NCI-H524 treated with DMSO at 0.1 percent for 48 hours (cell line): ENCODE data around the gene FARS2.

Experiments
- DNase-seq: peaks from one replicate; lab custom pipeline; 2025; lab: John Stamatoyannopoulos, UW

The FARS2 gene

DNA sequence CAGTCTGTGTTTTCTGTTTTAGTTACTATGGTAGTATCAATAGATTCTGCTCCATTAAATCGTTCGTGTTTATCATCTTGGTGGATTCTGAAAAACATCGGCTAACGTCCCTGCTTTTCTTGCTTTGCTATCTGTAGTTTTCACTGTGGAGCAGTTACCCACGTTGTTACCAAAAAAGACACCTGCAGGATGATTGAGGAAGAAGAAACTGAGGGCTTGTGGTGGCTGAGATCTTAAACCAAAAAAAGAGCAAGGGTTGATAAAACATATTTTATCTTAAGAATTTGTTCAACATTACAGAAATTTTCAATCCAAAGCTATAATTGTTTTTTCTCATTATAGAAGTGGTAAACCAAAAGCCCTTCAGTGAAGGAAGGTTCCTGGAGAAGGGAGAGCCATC is 166.3 kb downstream of the FARS2 start:
- DNase-seq = no peak

DNA sequence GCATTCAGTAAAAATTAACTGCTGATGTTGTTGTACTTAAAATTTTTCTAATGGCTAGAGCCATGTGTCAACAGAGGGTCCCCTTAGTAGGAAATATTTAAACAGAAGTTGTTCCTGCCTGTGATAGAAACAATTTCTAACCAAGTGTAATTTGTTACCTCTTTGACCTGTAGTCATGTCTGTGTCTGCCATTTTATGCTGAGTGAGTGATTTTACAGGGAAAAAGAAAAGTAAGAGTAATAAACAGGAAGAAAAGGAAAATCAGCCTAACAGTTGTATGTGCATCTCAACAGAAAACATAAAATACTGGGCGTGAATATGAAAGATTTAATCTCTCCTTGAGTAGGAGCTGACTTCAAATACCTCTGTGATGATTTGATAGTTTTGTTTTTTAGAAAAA is 172.0 kb downstream of the FARS2 start:
- DNase-seq = no peak

DNA sequence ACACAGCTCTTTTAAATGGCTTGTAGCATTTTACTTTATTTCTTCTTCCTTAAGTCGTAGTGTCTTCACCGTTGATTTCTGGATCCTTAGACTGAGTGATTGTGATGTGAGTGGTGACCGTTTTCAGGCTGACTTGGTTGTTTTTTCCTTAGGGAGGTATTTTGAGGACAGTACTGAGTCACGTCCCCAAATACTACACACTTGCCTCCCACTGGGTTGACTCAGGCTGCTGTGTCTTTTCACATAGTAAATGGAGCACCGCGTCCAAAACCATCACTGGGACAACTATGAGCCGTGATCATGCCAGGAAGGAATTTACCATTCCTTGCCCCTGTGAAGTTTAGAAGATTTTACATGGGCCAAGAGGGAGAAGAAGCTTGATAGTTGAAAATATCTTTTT is 174.1 kb downstream of the FARS2 start:
- no peak for DNase-seq

DNA sequence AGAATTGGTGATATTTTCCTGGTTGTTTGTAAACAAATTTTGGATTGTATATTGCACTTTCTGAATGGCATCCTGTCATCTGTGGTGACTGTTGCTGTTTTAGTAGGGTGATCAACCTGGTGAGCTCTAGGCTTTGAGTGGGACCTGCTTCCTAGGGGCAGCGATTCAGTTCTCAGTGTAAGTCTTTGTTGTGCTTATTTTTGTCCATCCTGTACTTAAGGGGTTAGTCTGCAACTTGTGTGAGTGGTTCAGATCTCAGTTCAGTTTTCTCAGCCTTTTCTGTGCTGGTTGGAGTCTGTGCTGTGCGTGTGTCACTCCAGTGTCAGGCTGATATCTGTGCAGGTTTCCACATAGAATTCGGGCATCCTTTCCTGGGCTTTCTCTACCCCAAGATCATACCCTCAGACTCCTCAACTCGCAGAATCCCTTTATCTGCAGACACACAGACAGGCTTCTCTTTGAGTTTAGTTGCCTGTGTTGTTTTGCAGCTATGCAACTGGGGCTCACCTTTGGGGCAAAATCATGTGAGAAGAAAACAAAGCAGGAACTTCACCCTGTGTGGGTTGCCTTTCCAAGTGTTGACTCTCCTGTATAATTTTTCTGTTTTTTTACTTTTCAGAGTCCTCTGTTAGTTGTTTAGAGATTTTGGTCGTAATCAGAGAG is 177.7 kb downstream of the FARS2 start:
- DNase-seq = no peak

DNA sequence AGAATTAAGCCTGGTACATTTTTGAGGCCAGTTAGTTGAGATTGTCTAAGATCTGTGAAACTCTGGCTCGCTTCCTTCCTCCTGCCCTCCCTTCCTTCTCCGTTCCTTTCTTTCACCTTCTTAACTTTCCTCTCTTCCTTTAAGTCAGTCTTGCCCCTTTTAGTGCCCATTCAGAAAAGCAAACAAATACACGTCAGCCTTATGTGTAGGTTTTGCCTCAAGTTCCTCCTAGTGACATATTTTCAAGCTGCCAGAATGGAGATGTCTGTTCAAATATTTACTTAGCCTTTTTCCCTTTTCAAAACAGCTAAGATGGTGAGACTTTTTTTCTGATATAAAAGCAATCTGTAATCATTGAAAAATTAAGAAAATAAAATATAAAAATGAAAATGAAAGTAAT is 178.4 kb downstream of the FARS2 start:
- no peak for DNase-seq

DNA sequence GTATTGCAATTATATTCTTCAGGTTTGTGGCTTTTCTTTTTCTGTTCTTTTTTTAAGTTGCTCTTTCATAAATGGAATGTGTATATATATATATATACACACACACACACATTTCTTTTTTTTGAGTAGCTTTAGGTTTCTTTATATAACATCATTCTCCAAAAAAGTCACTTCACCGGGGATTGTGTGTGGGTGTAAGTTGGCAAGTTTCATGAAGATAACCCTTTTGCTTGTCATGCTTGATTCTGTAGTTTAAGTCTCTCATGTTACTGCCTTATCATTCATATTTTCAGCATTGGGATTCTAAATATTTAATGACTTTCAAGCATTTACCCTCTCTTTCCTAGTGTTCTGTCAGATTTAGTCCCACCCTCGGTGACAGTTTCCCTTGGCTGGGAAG is 181.0 kb downstream of the FARS2 start:
- no peak for DNase-seq

DNA sequence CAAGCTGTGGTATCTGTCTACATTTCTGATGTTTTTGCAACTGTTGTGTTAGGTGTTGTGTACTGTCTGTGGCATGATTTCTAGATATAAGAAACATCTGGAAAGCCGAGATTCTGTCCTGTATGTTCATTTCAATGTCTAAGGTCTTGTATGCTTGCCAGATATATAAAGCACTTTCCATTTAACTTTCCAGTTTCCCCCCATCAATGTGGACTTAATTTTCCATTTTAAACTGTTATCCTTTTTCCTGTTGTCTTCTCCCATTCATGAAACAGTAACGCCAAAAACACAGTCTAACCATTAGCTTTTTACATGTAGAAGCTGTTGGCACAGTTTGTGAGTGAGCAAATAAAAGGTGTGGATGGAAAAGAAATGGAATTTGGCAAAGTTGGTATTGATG is 181.6 kb downstream of the FARS2 start:
- DNase-seq = no peak

DNA sequence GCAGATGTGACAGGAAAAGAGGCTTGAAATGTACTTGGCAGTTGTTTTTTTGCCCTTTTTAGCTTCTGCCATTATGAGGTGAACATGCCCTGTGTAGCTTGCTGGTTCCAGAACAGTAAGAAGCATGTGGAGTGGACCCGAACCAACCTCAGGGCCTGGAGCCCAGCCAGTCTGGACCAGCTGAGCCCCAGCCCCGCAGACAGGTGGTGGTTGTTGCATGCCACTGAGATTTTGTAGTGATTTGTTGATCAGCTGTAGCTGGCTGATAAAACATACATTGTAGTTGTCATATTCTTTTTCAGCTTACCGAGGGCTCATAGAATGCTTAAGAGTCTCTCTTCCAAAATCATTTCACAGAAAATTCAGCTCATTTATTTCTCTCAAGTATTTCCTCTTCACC is 182.2 kb downstream of the FARS2 start:
- no peak for DNase-seq

DNA sequence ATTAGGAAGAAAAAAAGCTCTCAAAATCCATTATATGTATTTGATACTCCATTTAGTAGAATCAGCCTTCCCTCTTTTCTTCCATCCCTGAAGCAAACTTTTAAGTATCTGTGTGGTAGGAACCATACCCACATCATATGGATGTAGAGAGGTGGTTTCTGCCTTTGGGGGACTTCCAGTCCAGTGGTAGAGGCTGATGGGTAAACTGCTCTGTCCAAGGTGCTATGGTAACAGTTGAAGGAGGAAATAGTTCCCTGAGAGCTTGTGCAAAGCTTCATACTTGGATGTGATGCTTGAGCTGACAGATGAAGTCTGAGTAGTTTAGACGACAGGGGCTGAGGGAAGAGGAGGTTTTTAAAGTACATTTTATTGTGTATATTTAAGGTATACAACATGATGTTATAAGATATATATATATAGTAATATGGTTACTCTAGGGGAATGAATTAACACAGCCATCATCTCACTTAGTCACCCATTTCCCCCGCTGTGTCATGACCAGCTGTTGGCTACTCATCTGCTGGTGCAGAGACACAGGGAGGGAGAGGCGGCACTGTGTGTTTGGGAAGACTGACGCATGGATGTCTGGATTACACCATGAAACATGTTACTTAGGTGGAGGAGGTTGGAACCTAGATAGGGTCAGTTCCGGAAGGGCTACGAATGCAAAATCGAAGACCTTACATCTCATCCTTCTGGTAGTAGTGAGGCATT is 185.2 kb downstream of the FARS2 start:
- DNase-seq = no peak

DNA sequence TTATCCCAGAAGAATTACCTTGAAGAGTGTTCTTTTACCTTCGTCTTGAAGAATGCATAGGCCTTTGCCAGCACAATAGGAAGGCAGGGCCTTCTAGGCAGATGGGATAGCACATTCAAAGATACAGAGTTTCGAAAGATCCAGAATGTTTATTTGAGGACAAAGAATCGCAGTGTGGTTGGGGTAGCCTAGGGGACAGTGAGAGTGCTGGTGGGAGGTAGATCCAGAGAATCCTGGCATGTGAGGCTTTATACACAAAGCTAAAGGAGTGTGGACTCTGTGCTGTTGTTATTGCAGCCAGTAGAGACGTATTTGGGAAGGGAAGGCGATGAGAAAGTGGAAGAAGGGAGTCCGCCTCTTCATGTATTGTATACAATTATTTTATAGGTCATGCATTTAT is 186.6 kb downstream of the FARS2 start:
- no peak for DNase-seq

DNA sequence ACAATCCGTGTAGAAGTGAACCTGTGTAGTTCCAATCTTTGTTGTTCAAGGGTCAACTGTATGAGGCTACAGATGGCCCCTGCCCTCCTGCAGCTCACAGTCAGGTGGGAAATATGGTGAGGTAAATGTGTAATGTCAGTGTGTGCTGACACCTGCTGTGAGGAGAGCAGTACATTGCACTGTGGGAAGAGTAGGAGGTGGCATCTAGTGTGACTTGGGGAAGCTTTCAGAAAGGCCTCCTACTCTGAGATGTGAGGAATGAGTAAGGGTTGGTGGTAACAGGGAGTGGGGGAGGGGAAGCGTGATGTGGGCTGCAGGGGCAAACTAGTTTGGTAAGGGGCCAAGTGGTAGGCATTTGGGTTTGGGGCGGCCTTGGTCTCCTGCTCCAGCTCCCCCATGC is 188.8 kb downstream of the FARS2 start:
- DNase-seq = no peak

DNA sequence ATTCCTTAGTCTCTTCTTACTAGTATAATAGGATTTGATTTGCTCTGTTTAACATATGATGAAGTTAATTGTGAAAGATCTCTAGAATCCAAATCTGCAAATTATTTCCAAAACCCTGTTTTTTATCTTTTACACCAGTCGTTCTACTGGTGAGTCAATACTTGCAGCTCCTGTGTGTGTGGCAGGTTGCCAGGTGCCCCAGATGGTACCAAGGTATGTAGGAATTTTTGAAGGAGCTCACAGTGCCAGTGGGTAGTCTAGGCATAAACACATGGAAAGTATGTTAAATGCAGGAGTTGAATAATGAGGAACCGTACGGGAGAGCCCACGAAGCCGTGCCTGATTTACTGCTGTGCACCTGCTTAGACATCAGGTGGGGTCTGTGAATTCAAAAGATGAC is 192.2 kb downstream of the FARS2 start:
- DNase-seq = peak; percentile 13

DNA sequence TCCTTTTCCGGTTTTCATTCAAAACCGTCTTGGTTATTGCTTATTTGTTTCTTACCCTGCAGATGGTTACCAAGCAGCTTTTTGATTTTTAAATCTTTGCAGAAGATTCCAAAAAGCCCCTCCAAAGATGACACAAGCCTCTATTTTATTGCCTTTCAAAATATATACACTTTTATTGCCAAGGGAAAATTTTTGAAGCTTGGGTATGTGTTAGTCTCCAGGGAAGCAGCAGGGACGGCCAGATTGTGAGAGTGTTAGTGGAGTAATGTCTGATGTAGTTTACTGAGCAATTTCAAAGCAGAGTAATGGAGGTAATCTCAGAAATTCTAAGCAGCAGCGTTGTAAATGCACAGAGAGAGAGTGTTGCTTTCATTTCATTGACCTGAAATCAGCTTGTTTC is 193.8 kb downstream of the FARS2 start:
- no peak for DNase-seq

DNA sequence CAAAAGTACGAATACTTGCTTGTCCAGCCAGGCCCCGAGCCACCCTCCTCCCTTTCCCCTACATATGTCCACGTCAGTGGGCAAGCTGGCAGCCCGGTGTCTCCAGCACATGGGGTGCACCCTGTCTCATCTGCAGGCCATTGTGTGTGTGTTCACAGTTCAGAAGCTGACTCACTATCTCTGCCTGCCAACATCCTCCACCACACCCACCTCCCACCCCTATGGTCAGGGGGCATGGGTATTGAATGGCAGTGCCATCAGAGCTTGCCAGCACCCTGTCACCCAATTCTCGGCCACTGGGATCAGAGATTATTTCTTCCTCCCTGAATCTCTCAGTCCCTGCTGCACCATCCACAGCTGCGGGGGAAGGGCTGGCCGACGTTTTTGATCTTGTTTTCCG is 195.7 kb downstream of the FARS2 start:
- no peak for DNase-seq

DNA sequence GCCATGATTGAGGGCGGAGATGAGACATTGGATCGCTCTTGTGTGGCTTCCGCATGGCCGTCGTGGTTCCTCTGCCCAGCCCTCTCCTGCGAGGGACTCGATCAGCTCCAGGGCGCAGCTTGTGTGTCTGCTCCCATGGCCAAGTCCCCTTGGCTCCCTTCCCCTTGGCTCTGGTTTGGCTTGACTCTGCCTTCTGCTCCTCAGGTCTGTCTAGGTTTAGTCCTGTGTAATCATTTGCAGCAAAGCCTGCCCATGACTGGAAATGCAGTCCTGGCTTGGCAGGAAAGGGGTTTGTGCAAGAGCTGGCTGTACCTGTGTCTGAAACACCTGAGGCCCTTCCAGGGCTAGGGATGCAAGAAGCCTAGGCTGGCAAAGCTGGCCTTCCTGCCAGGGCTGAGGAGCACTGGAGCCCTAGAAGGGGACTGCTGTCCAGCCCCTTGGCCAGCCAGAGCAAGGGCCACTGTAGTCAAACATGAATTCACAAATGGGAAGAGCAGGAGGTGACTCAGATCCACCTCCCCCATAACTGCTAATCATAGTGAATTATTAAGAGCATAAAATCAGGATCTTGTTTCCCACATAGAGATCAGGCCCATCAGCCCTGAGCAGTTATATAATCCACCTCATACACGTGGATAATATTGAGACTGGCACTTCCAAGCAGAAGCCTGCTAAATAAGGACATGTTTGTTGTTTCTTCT is 196.8 kb downstream of the FARS2 start:
- no peak for DNase-seq

DNA sequence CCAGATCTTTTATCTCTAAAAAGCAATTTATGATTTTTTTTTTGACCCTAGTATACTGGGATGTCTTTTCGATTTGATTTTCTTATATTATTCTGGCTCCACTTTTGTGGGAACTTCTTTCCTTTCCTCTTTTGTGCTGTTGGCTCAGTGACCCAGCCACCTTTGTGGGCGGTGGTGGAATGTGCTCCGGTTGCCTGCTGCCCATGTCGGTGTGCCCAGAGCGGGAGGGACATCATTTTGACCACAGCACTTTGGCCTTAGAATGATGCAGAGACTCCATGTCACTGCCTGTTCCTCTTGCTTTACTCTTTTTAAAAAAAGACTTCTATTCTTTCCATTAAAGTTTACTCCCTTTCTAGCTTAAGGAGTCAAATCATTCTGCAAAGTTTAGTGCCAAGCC is 198.0 kb downstream of the FARS2 start:
- DNase-seq = no peak

DNA sequence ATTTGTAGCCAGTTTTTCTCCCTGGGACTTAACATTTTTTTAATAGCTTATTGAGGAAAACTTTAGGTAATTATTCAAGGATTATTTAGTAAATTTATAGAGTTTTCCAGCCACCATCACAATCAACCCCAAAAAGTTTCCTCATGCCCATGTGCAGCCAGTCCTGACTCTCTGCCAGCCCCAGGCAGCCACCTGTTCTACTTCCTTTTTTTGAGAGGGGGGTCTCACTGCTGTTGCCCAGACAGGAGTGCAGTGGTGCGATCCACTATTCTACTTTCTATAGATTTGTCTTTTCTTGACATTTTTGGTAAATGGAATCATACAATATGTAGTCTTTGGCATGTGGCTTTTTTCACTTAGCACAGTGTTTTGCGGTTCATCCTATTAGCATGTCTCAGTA is 200.1 kb downstream of the FARS2 start:
- DNase-seq = no peak

DNA sequence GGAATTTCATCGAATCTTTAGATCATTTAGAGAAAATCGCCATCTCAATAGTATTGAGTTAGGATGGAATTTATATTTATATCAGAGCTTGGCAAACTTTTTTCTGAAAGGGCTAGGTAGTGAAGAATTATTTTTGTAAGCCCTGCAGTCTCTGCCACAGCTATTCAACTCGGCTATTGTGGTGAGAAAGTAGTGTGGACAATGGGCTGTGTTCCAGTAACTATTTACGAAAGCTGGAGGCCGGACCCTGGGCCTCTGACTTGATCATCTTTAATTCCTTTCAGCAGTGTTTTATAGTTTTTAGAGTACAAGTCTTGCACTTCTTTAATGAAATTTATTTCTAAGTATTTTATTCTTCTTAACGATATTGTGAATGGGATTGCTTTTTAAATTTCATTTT is 201.5 kb downstream of the FARS2 start:
- DNase-seq = no peak

DNA sequence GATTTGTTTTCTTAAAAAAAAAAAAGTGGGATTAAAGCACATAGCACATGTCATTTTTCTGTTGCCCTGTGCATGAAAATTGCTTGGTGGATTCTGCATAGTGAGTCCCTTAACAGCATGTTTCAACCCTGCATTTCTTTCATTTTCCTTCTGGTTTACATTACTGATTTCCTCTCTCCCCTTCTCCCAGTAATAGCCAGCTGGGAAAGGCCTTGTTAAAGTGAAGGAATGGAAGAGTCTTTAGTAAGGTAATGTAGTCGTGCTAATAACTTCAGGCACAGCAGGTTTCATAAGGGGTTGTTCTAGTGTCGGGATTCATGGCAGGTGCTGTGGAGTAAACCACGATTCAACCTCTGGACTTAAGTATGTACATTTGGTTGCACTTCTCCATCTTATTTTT is 202.4 kb downstream of the FARS2 start:
- no peak for DNase-seq

DNA sequence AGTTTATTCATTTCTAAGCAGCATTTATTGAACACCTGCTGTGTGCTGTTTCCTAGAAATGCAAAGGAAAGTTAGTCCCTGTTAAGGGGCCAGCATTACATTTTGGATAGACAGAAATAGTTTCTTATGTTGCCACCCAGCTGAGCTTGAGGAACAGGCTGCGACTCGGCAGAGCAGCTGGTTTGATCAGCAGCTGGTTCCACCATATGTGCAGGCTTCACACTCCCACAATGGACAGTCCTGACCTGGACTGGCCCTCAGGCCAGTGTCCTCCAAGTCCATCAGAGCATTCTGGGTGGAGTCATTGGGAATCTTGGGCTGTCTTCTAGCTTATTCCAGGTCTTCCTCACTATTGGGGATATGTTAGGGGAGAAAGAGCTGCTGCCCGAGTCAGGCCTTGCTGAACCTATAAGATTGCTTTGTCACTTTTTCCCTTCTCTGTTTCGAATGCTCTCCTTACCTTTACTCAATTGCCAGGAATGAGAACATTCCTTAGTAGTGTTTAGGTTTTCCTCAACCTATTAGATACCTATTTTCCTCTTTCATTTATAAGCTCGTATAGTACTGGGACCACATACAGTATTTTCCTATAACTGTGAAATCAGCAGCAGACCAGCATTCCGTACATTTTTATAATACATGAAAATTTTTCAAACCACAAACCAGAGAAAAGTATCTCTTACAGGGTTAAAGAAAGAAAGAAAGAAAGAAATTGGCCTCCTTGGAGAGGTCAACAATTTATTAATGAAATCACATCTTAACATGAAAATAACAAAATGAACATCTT is 203.0 kb downstream of the FARS2 start:
- DNase-seq = no peak

DNA sequence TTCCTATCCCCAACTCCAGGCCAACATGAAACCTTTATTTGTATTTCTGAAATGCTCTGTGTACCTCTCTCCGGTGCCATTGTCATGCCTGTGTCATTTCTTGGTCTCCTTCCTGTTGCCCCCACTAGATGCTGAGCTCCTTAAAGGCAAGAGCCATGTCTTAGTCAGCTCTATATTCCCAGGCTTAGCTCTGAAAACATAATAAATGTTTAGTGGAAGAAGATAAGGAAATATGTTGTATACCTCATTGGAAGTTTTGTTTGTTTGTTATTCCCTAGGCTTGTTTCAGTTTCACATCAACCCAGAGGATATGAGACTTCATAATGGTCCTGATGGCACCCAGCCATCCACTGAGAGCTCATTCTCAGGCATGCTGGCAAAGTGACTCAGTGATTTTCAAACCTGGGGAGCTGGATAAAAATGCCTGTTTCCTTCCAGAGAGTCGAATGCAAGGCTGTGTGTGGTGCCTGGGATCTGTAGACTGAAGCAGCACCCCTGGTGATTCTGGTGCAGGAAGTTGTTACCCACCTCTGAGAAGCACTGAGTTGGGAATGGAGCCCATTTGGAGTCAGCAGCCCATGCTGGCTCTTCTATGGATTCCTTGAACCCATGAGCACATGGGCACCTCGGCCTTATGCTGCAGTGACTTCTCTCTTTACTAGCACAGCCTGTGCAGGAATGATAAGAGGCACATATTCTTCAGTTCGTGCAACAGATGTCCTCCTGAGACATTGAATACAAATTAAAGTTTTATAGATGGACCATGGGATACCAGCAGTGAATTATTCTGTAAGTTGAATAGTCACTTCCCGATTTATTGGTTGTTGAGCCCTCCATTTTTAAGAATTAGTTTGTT is 205.2 kb downstream of the FARS2 start:
- no peak for DNase-seq

DNA sequence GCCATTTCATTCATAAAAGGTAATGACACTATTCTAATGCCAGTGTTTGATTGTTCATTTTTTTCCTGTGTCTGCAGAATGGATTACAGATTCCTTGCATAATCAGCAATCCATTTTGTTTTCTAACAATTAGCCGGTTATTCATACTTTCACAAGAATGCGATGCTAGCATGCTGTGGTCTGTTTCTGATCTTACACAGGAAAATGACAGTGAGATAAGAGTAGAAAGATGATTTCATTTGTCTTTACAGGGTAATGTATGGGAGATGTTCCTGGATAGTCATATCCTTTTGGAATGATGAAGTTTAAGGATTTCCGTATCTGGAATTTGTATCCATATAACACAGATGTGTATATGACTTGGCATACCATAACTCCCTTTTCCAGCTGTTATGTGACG is 207.3 kb downstream of the FARS2 start:
- DNase-seq = no peak
